SU-DHL-6 (cell line): ENCODE data around the gene TMC3.
"Not testable (repeated sequence)": the region's sequence is repeated elsewhere in the genome, so short reads cannot be mapped to it uniquely, and the experiment has no call there.

Experiments used
- H2AFZ ChIP-seq: fragments of 200-600 bp; sonication (generic); 2 replicates; pipeline ENCODE4 v1.6.1; 2014; ENCODE audit warnings: low read depth, mild to moderate bottlenecking, moderate library complexity, mixed read lengths, antibody characterized with exemption, low read length; ENCODE audit not compliant: severe bottlenecking
- H3F3A ChIP-seq: fragments of 200-600 bp; shearing (Covaris generic); 2 replicates; pipeline ENCODE4 v1.6.0; 2016; ENCODE audit warnings: antibody characterized with exemption, mild to moderate bottlenecking; ENCODE audit not compliant: insufficient read depth
- H3K27ac ChIP-seq: fragments of 200-600 bp; sonication (generic); 2 replicates; pipeline ENCODE4 v1.5.1; 2016; ENCODE audit warnings: low read depth, mild to moderate bottlenecking, low read length, moderate library complexity, mixed read lengths
- H3K27me3 ChIP-seq: fragments of 200-600 bp; sonication (generic), shearing (Covaris generic); 2 replicates; pipeline ENCODE4 v1.6.0; 2014; ENCODE audit warnings: mild to moderate bottlenecking, low read length
- H3K36me3 ChIP-seq: fragments of 200-600 bp; sonication (generic); 2 replicates; pipeline ENCODE4 v1.6.1; 2014; ENCODE audit warnings: mild to moderate bottlenecking, low read length, mixed read lengths
- H3K4me2 ChIP-seq: fragments of 300-600, 200-600 bp; shearing (Covaris generic), sonication (generic); 2 replicates; pipeline ENCODE4 v1.6.0; 2014; ENCODE audit warnings: low read length, low read depth, mild to moderate bottlenecking; ENCODE audit not compliant: poor library complexity, severe bottlenecking
- H3K4me3 ChIP-seq: fragments of 200-600 bp; sonication (generic); 2 replicates; pipeline ENCODE4 v1.5.1; 2014; ENCODE audit warnings: antibody characterized with exemption, low read length, mild to moderate bottlenecking, mixed read lengths; ENCODE audit not compliant: insufficient read depth, poor library complexity, severe bottlenecking
- H3K79me2 ChIP-seq: fragments of 200-600 bp; sonication (generic); 2 replicates; pipeline ENCODE4 v1.6.1; 2014; ENCODE audit warnings: mild to moderate bottlenecking, low read length, moderate library complexity; ENCODE audit not compliant: insufficient read depth
- H3K9ac ChIP-seq: fragments of 200-600 bp; sonication (generic); 2 replicates; pipeline ENCODE4 v1.7.0; 2014; ENCODE audit warnings: mild to moderate bottlenecking, low read length
- H3K9me2 ChIP-seq: fragments of 200-600 bp; sonication (generic); replicated peaks from 2 replicates; pipeline ENCODE4 v1.6.1; 2014; ENCODE audit warnings: low read length; ENCODE audit not compliant: insufficient read depth
- H3K9me3 ChIP-seq: fragments of 200-600 bp; sonication (generic); 2 replicates; pipeline ENCODE4 v1.6.1; 2014; ENCODE audit warnings: low read length, mixed read lengths; ENCODE audit not compliant: insufficient read depth
- H4K20me1 ChIP-seq: fragments of 200-600 bp; sonication (generic); 2 replicates; pipeline ENCODE4 v1.6.1; 2014; ENCODE audit warnings: low read depth, mild to moderate bottlenecking, antibody characterized with exemption, low read length, moderate library complexity, mixed read lengths
- CTCF ChIP-seq: fragments of 200-600 bp; sonication (generic); IDR thresholded peaks from one replicate; pipeline ENCODE4 v1.5.1; 2017; ENCODE audit warnings: antibody characterized with exemption, mild to moderate bottlenecking, low read length, moderate library complexity; ENCODE audit not compliant: insufficient read depth, poor library complexity, severe bottlenecking
- EZH2phosphoT487 ChIP-seq: fragments of 200-600 bp; sonication (generic), shearing (Covaris generic); conservative IDR thresholded peaks from 2 replicates; pipeline ENCODE4 v1.6.1; 2018; ENCODE audit warnings: mild to moderate bottlenecking, antibody characterized with exemption, low read length, moderate library complexity, mixed read lengths

TMC3 gene

GRCh38 chr15:81418891-81419290 lies 44.9 kb upstream of the TMC3 start:
- Histone ChIP-seq H3K4me2 (no peak overlapping the region), H4K20me1 (no peaks in the 10 kb centered on the region), H3K4me3 (no peak overlapping the region), H3K27me3 (no peaks in the 10 kb centered on the region), H2AFZ (no peak overlapping the region), H3K9ac (no peak overlapping the region), H3K79me2 (no peaks in the 10 kb centered on the region), H3K9me3 (no peaks in the 10 kb centered on the region), H3K9me2 (no peaks in the 10 kb centered on the region), H3K36me3 (no peaks in the 10 kb centered on the region), H3F3A (no peaks in the 10 kb centered on the region), H3K27ac (no peak overlapping the region)
- TF ChIP-seq CTCF (no peak), EZH2phosphoT487 (no peak)

DNA sequence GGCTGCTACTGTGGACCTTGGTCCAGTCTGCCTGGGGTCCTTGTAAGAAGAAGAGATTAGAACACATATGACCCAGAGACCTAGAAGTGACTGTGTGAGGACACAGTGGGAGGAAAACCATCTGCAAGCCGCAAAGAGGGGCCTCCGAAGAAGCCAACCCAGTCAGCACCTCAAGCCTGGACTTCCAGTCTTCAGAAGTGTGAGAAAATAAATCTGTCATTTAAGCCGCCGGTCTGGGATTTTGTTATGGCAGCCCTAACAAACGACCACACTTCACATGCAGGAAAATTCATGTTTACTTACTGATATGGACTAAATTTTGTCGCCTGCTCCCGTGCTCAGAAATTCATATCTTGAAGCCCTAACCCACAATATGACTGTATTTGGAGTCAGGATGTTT lies 44.4 kb upstream of the TMC3 start:
- Histone ChIP-seq H3K27ac (no peak overlapping the region), H3K4me3 (no peak overlapping the region), H3K4me2 (no peak overlapping the region), H3K9ac (no peak overlapping the region), H3K9me2 (no peaks in the 10 kb centered on the region), H3K9me3 (no peaks in the 10 kb centered on the region), H3F3A (no peaks in the 10 kb centered on the region), H3K36me3 (no peaks in the 10 kb centered on the region), H4K20me1 (no peaks in the 10 kb centered on the region), H3K27me3 (no peaks in the 10 kb centered on the region), H3K79me2 (no peaks in the 10 kb centered on the region), H2AFZ (no peak overlapping the region)
- TF ChIP-seq EZH2phosphoT487 (no peak), CTCF (no peak)

DNA sequence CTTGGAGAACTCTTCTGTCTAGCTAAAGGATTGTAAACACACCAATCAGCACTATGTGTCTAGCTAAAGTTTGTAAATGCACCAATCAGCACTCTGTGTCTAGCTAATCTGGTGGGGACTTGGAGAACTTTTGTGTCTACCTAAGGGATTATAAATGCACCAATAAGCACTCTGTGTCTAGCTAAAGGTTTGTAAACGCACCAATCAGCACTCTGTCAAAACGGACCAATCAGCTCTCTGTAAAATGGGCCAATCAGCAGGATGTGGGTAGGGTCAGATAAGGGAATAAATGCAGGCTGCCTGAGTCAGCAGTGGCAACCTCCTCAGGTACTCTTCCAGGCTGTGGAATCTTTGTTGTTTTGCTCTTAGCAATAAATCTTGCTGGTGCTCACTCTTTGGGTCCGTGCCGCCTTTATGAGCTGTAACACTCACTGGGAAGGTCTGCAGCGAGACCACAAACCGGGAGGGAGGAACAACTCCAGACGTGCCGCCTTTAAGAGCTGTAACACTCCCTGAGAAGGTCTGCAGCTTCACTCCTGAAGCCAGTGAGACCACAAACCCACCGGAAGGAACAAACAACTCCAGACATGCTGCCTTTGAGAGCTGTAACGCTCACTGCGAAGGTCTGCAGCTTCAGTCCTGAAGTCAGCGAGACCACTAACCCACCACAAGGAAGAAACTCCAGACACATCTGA lies 40.4 kb upstream of the TMC3 start:
- H3K9ac ChIP-seq, H3K9me2 ChIP-seq, H3K27ac ChIP-seq, H3K27me3 ChIP-seq, H4K20me1 ChIP-seq, H3F3A ChIP-seq, H3K9me3 ChIP-seq, H3K4me3 ChIP-seq, H2AFZ ChIP-seq, H3K4me2 ChIP-seq, H3K36me3 ChIP-seq, H3K79me2 ChIP-seq: not testable (repeated sequence)

GRCh38 chr15:81413851-81414250 lies 39.8 kb upstream of the TMC3 start:
- H3K79me2 ChIP-seq: no peaks in the 10 kb centered on the region
- H3F3A ChIP-seq: no peaks in the 10 kb centered on the region
- H3K27me3 ChIP-seq: no peaks in the 10 kb centered on the region
- H3K27ac ChIP-seq: no peak overlapping the region
- TF ChIP-seq CTCF (no peak), EZH2phosphoT487 (no peak)
- H3K4me3 ChIP-seq: no peak overlapping the region
- no peaks in the 10 kb centered on the region for H3K36me3 ChIP-seq
- H2AFZ ChIP-seq: no peak overlapping the region
- no peak overlapping the region for H3K9ac ChIP-seq
- H3K4me2 ChIP-seq: no peak overlapping the region
- no peaks in the 10 kb centered on the region for H4K20me1 ChIP-seq
- no peaks in the 10 kb centered on the region for H3K9me3 ChIP-seq
- no peaks in the 10 kb centered on the region for H3K9me2 ChIP-seq
